Transverse colon (tissue), 3 donors: ENCODE results near the gene AURKAIP1.

Experiments
- CTCF ChIP-seq, 5 experiments: fragments of 200-600 bp in 3 of 5; fragments of 450-650 bp in 2 of 5; sonication (generic) in 3 of 5; IDR thresholded peaks; 1 replicate in 2 of 5; 2 replicates in 3 of 5; pipeline ENCODE4 v1.5.1; 2016 to 2017; ENCODE audit warnings: antibody characterized with exemption in 5 of 5, inconsistent platforms in 3 of 5, mild to moderate bottlenecking in 2 of 5, moderate library complexity in 1 of 5
- EP300 ChIP-seq: sonication (generic); formaldehyde crosslinking; IDR thresholded peaks from one replicate; pipeline ENCODE4 v1.6.1; 2017; ENCODE audit warnings: antibody characterized with exemption, low read depth
- POLR2A ChIP-seq: fragments of 450-650 bp; IDR thresholded peaks from one replicate; pipeline ENCODE4 v1.6.1; 2016; ENCODE audit warnings: antibody characterized with exemption, mild to moderate bottlenecking, moderate library complexity

GRCh38 chr1:1400576-1401456 is 25.8 kb upstream of the AURKAIP1 start:
- TF ChIP-seq CTCF (IDR thresholded peaks at IDR 0.05), result no peak
- TF ChIP-seq EP300, result no peak
- TF ChIP-seq POLR2A, result no peak
